Fibroblast of mammary gland (primary cell): ENCODE data around the gene SLC39A11.

Experiments
- DNase-seq: peaks from one replicate; pipeline ENCODE4 v3.0.0-alpha.2; 2010; ENCODE audit warnings: low read depth
- H3K4me3 ChIP-seq: 2 replicates; pipeline ENCODE4 v1.5.1; 2011; ENCODE audit warnings: low read depth, mild to moderate bottlenecking, low read length, moderate library complexity; ENCODE audit not compliant: control insufficient read depth
- CTCF ChIP-seq: conservative IDR thresholded peaks from 2 replicates; pipeline ENCODE4 v1.5.1; 2011; ENCODE audit warnings: low read depth, low read length, inconsistent platforms; ENCODE audit not compliant: control insufficient read depth, insufficient read depth

Gene SLC39A11

GRCh38 chr17:72838581-72838980, 253.9 kb downstream of the SLC39A11 start:
- TF ChIP-seq CTCF: no peak
- H3K4me3 ChIP-seq: no peak overlapping the region
- DNase-seq: no peak

- no peak overlapping the region for H3K4me3 ChIP-seq
- TF ChIP-seq CTCF: no peak
- no peak for DNase-seq
These were observed 254.4 kb downstream of the SLC39A11 start for GRCh38 chr17:72838068-72838467.

GRCh38 chr17:72837335-72837734, 255.2 kb downstream of the SLC39A11 start:
- no peak for DNase-seq
- H3K4me3 ChIP-seq: no peak overlapping the region
- TF ChIP-seq CTCF: no peak

- no peak overlapping the region for H3K4me3 ChIP-seq
- TF ChIP-seq CTCF: no peak
- DNase-seq: no peak
These were observed 259.2 kb downstream of the SLC39A11 start for GRCh38 chr17:72833128-72833765.

GRCh38 chr17:72832306-72832705, 260.2 kb downstream of the SLC39A11 start:
- H3K4me3 ChIP-seq: no peak overlapping the region
- no peak for TF ChIP-seq CTCF
- DNase-seq: no peak

- no peak for DNase-seq
- no peak overlapping the region for H3K4me3 ChIP-seq
These were observed 262.6 kb downstream of the SLC39A11 start for GRCh38 chr17:72829883-72830282.

More at GRCh38 chr17:72829883-72830282, 262.6 kb downstream of the SLC39A11 start:
- TF ChIP-seq CTCF: no peak
